Activated B cell treated with CpG ODN at 0.5 μM for 24 hours (primary cell): ENCODE data around the gene FAM240A. TPM values are rescaled to one million over a fixed set of nuclear protein-coding genes. Genes with fewer than 3 reads are reported as not detected.

Experiments used
- ATAC-seq: fragments of 200-7000 bp; cut with Tn5 transposase; one replicate; pipeline ENCODE4 v1.10.0; 2021; ENCODE audit warnings: low read depth, mild to moderate bottlenecking, moderate library complexity
- CTCF ChIA-PET: fragments of 350-600 bp; sonication (Branson Sonifier 250); formaldehyde crosslinking; loops from one replicate; lab custom pipeline; 2021; ENCODE audit warnings: antibody characterized with exemption; lab: Charles Lee
- POLR2A ChIA-PET: fragments of 350-600 bp; sonication (Branson Sonifier 250); formaldehyde crosslinking; loops from one replicate; lab custom pipeline; 2021; ENCODE audit warnings: antibody characterized with exemption; lab: Charles Lee
- DNase-seq: peaks from one replicate; pipeline ENCODE4 v3.0.0; 2022
- H3K27ac Mint-ChIP-seq: one replicate; pipeline ENCODE4 v1.8.0; 2020; ENCODE audit warnings: mixed read lengths
- H3K27me3 Mint-ChIP-seq: one replicate; pipeline ENCODE4 v1.8.0; 2021; ENCODE audit warnings: mixed read lengths
- H3K36me3 Mint-ChIP-seq: one replicate; pipeline ENCODE4 v1.8.0; 2021; ENCODE audit warnings: low read depth, mixed read lengths
- H3K4me1 Mint-ChIP-seq: one replicate; pipeline ENCODE4 v1.8.0; 2021; ENCODE audit warnings: mixed read lengths
- H3K4me3 Mint-ChIP-seq: one replicate; pipeline ENCODE4 v1.8.0; 2020; ENCODE audit warnings: mild to moderate bottlenecking, mixed read lengths
- H3K9me3 Mint-ChIP-seq: one replicate; pipeline ENCODE4 v1.8.0; 2020; ENCODE audit warnings: mixed read lengths
- intact Hi-C: fragments of 100-400 bp; cut with micrococcal nuclease; formaldehyde crosslinking; loops from one replicate; pipeline ENCODE4 v1.15.1; 2024
- total RNA-seq: library from RNA; stranded (reverse); gene quantifications from 2 replicates; pipeline ENCODE4 v1.2.3, GENCODE V29; 2022
- TF ChIP-seq, protein P1 (sequence below): fragments of 200-600 bp; IDR thresholded peaks from one replicate; pipeline ENCODE4 v1.8.0; 2022; ENCODE audit warnings: antibody characterized with exemption, mild to moderate bottlenecking

FAM240A gene
- total RNA-seq, 1 donor from 2014 or later, result not detected

DNA sequence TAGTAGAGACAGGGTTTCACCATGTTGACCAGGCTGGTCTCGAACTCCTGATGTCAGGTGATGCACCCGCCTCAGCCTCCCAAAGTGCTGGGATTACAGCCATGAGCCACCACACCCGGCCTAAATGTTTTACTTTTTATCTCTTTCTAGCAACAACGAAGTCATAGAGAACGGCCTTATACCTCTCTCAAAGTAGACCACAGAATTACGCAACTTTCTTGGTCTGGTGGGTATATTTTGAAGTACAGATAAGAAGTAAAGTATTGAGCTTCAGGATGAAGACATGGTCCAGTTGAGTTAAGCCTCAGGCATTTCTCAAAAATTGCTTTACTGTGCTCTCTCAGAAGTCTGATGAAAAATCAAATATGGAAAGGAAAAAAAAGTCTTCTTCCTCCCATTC lies 30.6 kb downstream of the FAM240A start:
- intact Hi-C loops, result no loop called here
- Mint-ChIP-seq H3K36me3 (no peaks in the 10 kb centered on the region), H3K4me1 (no peaks in the 10 kb centered on the region), H3K9me3 (peaks cover 20% of the 10 kb centered on the region), H3K4me3 (no peak overlapping the region), H3K27ac (no peak overlapping the region), H3K27me3 (peaks cover 43% of the 10 kb centered on the region)
- CTCF ChIA-PET, result no interaction called here
- ATAC-seq (no peak), DNase-seq (no peak)
- POLR2A ChIA-PET, result no interaction called here
- TF ChIP-seq, protein P1, sequence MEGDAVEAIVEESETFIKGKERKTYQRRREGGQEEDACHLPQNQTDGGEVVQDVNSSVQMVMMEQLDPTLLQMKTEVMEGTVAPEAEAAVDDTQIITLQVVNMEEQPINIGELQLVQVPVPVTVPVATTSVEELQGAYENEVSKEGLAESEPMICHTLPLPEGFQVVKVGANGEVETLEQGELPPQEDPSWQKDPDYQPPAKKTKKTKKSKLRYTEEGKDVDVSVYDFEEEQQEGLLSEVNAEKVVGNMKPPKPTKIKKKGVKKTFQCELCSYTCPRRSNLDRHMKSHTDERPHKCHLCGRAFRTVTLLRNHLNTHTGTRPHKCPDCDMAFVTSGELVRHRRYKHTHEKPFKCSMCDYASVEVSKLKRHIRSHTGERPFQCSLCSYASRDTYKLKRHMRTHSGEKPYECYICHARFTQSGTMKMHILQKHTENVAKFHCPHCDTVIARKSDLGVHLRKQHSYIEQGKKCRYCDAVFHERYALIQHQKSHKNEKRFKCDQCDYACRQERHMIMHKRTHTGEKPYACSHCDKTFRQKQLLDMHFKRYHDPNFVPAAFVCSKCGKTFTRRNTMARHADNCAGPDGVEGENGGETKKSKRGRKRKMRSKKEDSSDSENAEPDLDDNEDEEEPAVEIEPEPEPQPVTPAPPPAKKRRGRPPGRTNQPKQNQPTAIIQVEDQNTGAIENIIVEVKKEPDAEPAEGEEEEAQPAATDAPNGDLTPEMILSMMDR, result no peak

DNA sequence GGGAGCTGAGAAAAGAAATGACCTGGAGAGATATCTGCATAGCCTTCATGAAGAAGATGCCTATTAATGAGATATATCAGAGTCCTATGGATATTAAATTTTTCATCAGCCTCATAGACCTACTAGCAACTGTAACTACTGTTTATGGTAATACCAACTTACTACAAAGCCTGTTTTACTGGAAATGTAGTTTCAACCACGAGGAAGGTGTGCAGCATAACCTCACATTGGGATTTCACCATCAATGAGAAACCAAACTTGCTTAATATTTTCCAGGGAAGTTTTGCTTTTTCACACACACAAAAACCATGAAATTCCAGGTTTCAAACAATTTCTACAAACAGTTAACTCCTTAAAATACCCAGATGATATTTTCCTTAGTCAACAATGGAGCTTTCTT lies 31.4 kb downstream of the FAM240A start:
- DNase-seq (no peak), ATAC-seq (no peak)
- ChIA-PET POLR2A (no interaction called here), CTCF (no interaction called here)
- H3K27ac Mint-ChIP-seq, result no peak overlapping the region
- H3K36me3 Mint-ChIP-seq, result no peaks in the 10 kb centered on the region
- H3K4me3 Mint-ChIP-seq, result no peak overlapping the region
- intact Hi-C loops, result no loop called here
- no peaks in the 10 kb centered on the region for H3K4me1 Mint-ChIP-seq
- H3K9me3 Mint-ChIP-seq, result peaks cover 20% of the 10 kb centered on the region
- H3K27me3 Mint-ChIP-seq, result peaks cover 42% of the 10 kb centered on the region
- TF ChIP-seq, protein P1, result no peak

DNA sequence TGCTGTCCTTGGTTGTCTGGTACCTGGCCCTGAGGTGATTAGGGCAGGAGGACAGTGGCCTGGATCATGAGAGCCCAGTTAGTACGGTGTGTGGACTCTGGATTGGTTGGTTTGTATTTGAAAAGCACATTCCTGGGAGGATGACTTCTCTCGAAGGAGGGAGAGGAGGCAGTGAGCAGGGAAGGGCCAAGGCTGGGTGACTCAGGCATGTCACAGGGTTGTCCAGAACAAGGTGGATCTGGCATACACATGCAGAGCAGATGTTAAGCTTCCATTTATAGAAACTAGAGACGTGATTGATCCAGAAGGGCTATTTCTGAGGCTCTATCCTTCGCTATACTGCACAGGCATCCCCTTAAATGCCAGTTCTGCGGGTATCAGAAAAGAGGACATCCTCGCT lies 34.4 kb downstream of the FAM240A start:
- ATAC-seq, result no peak

DNA sequence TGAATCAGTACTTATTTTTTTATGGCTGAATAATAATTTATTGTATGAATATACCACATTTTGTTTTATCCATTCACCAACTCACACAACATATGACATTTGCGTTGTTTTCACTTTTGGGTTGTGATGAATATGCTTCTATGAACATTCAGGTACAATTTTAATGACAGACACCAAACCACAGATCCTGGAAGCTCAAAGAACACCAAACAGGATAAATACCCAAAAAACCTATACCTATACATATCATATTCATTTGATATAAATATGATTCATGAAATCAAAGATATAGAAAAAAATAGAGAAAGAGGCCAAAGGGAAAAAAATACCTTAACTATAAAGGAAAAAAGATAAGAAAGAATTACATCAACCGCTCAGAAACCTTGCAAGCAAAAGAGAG lies 35.8 kb downstream of the FAM240A start:
- intact Hi-C loops, result no loop called here
- POLR2A ChIA-PET, result no interaction called here
- Mint-ChIP-seq H3K36me3 (no peaks in the 10 kb centered on the region), H3K9me3 (peaks cover 11% of the 10 kb centered on the region), H3K27ac (no peak overlapping the region), H3K4me1 (no peaks in the 10 kb centered on the region), H3K27me3 (peaks cover 30% of the 10 kb centered on the region), H3K4me3 (no peak overlapping the region)
- DNase-seq, result no peak
- CTCF ChIA-PET, result no interaction called here
- no peak for ATAC-seq
- TF ChIP-seq, protein P1, result no peak

More for the DNA sequence above, 34.4 kb downstream of the FAM240A start:
- no peaks in the 10 kb centered on the region for H3K4me1 Mint-ChIP-seq
- TF ChIP-seq, protein P1, result no peak
- H3K4me3 Mint-ChIP-seq, result no peak overlapping the region
- POLR2A ChIA-PET, result no interaction called here
- DNase-seq, result no peak
- no peaks in the 10 kb centered on the region for H3K36me3 Mint-ChIP-seq
- peaks cover 5% of the 10 kb centered on the region for H3K9me3 Mint-ChIP-seq
- CTCF ChIA-PET, result no interaction called here
- intact Hi-C loops, result no loop called here
- H3K27ac Mint-ChIP-seq, result no peak overlapping the region
- H3K27me3 Mint-ChIP-seq, result peaks cover 39% of the 10 kb centered on the region

DNA sequence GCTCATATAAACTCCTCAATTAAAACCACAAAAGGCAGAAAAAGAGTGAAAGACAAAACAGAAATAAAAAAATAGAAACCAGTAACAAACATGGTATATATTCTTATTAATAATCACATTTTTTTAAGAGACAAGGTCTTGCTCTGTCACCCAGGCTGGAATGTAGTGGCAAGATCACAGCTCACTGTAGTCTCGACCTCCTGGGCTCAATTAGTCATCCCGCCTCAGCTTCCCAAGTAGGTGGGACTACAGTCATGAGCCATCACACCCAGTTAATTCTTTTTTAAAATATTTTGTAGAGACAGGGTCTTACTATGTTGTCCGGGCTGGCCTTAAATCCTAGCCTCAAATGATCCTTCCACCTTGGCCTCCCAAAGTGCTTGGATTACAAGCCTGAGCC lies 37.1 kb downstream of the FAM240A start:
- peaks cover 11% of the 10 kb centered on the region for H3K9me3 Mint-ChIP-seq
- H3K4me1 Mint-ChIP-seq, result no peaks in the 10 kb centered on the region
- H3K4me3 Mint-ChIP-seq, result no peak overlapping the region
- CTCF ChIA-PET, result no interaction called here
- DNase-seq, result no peak
- TF ChIP-seq, protein P1, result no peak
- no peaks in the 10 kb centered on the region for H3K36me3 Mint-ChIP-seq
- H3K27ac Mint-ChIP-seq, result no peak overlapping the region
- no peak for ATAC-seq
- peaks cover 19% of the 10 kb centered on the region for H3K27me3 Mint-ChIP-seq
- POLR2A ChIA-PET, result no interaction called here
- intact Hi-C loops, result no loop called here
